Activated CD4-positive, alpha-beta T cell treated with anti-CD3 and anti-CD28 coated beads, Interleukin-2, amount 50 U/mL, for 48 hours (primary cell): Measurements from ENCODE around the gene DHX8.

Source experiments
- DNase-seq, 2 experiments: peaks; one replicate each; pipeline ENCODE4 v3.0.0-alpha.2; 2020

Gene DHX8

GRCh38 chr17:43548689-43549379, 65.1 kb downstream of the DHX8 start:
- DNase-seq, result no peak

- no peak for DNase-seq
Measured at GRCh38 chr17:43549496-43549895, 65.7 kb downstream of the DHX8 start.

GRCh38 chr17:43550754-43551153, 67.0 kb downstream of the DHX8 start:
- DNase-seq, result no peak

GRCh38 chr17:43552229-43552837, 68.6 kb downstream of the DHX8 start:
- DNase-seq, result no peak

GRCh38 chr17:43553573-43553972, 69.8 kb downstream of the DHX8 start:
- DNase-seq, result no peak

- DNase-seq, result no peak
Measured at GRCh38 chr17:43554857-43555256, 71.1 kb downstream of the DHX8 start.

GRCh38 chr17:43556292-43556691, 72.5 kb downstream of the DHX8 start:
- DNase-seq, result no peak

- DNase-seq, result no peak
Measured at GRCh38 chr17:43558805-43559160, 75.0 kb downstream of the DHX8 start.

GRCh38 chr17:43559161-43559816, 75.5 kb downstream of the DHX8 start:
- no peak for DNase-seq

- DNase-seq, result no peak
Measured at GRCh38 chr17:43560461-43561427, 77.0 kb downstream of the DHX8 start.

GRCh38 chr17:43562679-43563599, 79.2 kb downstream of the DHX8 start:
- no peak for DNase-seq

- DNase-seq, result no peak
Measured at GRCh38 chr17:43563600-43564594, 80.1 kb downstream of the DHX8 start.

- DNase-seq, result no peak
Measured at GRCh38 chr17:43568506-43569082, 84.8 kb downstream of the DHX8 start.

- no peak for DNase-seq
Measured at GRCh38 chr17:43570518-43570928, 86.7 kb downstream of the DHX8 start.

- no peak for DNase-seq
Measured at GRCh38 chr17:43572368-43572980, 88.7 kb downstream of the DHX8 start.

GRCh38 chr17:43573579-43574321, 90.0 kb downstream of the DHX8 start:
- DNase-seq, result no peak

GRCh38 chr17:43574348-43574747, 90.6 kb downstream of the DHX8 start:
- DNase-seq, result no peak

GRCh38 chr17:43574896-43575525, 91.2 kb downstream of the DHX8 start:
- DNase-seq, result no peak
